ENCODE data around the gene PILRA. TPM values are rescaled to one million over a fixed set of nuclear protein-coding genes. Genes with fewer than 3 reads are reported as not detected.
"Not testable (repeated sequence)": the region's sequence is repeated elsewhere in the genome, so short reads cannot be mapped to it uniquely, and the experiment has no call there.

PILRA gene
- total RNA-seq, 2 experiments from 2014 or later: 0.68 TPM

GRCh38 chr7:100367251-100367620 lies 6.1 kb upstream of the PILRA start:
- peaks cover 3% of the 10 kb centered on the region for H3K9me3 Mint-ChIP-seq
- H3K36me3 Mint-ChIP-seq: peaks cover 48% of the 10 kb centered on the region
- H3K4me1 Mint-ChIP-seq: peaks cover 46% of the 10 kb centered on the region
- H3K4me3 Mint-ChIP-seq: no peak overlapping the region
- no peak for DNase-seq
- peak overlapping the region; percentile 45 for H3K27ac Mint-ChIP-seq
- no peaks in the 10 kb centered on the region for H3K27me3 Mint-ChIP-seq

GRCh38 chr7:100367676-100368613 lies 5.3 kb upstream of the PILRA start:
- Mint-ChIP-seq H3K36me3 (peaks cover 42% of the 10 kb centered on the region), H3K27ac (peak overlapping the region; percentile 45), H3K27me3 (no peaks in the 10 kb centered on the region), H3K4me3 (no peak overlapping the region), H3K9me3 (peaks cover 3% of the 10 kb centered on the region), H3K4me1 (peaks cover 50% of the 10 kb centered on the region)
- no peak for DNase-seq

- Mint-ChIP-seq H3K4me1 (peaks cover 50% of the 10 kb centered on the region), H3K27me3 (no peaks in the 10 kb centered on the region), H3K27ac (peak overlapping the region; percentile 55), H3K4me3 (no peak overlapping the region), H3K9me3 (peaks cover 2% of the 10 kb centered on the region), H3K36me3 (peaks cover 30% of the 10 kb centered on the region)
- no peak for DNase-seq
Measured at GRCh38 chr7:100369105-100369504, 4.2 kb upstream of the PILRA start.

- no peak overlapping the region for H3K4me3 Mint-ChIP-seq
- no peaks in the 10 kb centered on the region for H3K27me3 Mint-ChIP-seq
- H3K36me3 Mint-ChIP-seq: peaks cover 20% of the 10 kb centered on the region
- no peak for DNase-seq
- H3K27ac Mint-ChIP-seq: no peak overlapping the region
- peaks cover 49% of the 10 kb centered on the region for H3K4me1 Mint-ChIP-seq
- no peaks in the 10 kb centered on the region for H3K9me3 Mint-ChIP-seq
Measured at GRCh38 chr7:100370303-100370702, 3.0 kb upstream of the PILRA start.

GRCh38 chr7:100370746-100371145 lies 2.5 kb upstream of the PILRA start:
- no peak overlapping the region for H3K4me3 Mint-ChIP-seq
- no peaks in the 10 kb centered on the region for H3K9me3 Mint-ChIP-seq
- DNase-seq: no peak
- no peak overlapping the region for H3K27ac Mint-ChIP-seq
- H3K4me1 Mint-ChIP-seq: peaks cover 46% of the 10 kb centered on the region
- peaks cover 17% of the 10 kb centered on the region for H3K36me3 Mint-ChIP-seq
- H3K27me3 Mint-ChIP-seq: no peaks in the 10 kb centered on the region

- peaks cover 37% of the 10 kb centered on the region for H3K4me1 Mint-ChIP-seq
Measured at GRCh38 chr7:100371561-100372171, 1.6 kb upstream of the PILRA start.

GRCh38 chr7:100372256-100372655 lies 1.0 kb upstream of the PILRA start:
- H3K4me3 Mint-ChIP-seq: no peak overlapping the region
- H3K4me1 Mint-ChIP-seq: peaks cover 32% of the 10 kb centered on the region
- no peaks in the 10 kb centered on the region for H3K27me3 Mint-ChIP-seq
- no peak for DNase-seq
- peak overlapping the region; percentile 87 for H3K27ac Mint-ChIP-seq
- no peaks in the 10 kb centered on the region for H3K9me3 Mint-ChIP-seq
- H3K36me3 Mint-ChIP-seq: peaks cover 7% of the 10 kb centered on the region

More at GRCh38 chr7:100371561-100372171, 1.6 kb upstream of the PILRA start:
- no peak overlapping the region for H3K4me3 Mint-ChIP-seq
- no peaks in the 10 kb centered on the region for H3K27me3 Mint-ChIP-seq
- DNase-seq: no peak
- H3K9me3 Mint-ChIP-seq: no peaks in the 10 kb centered on the region
- H3K27ac Mint-ChIP-seq: peak overlapping the region; percentile 87
- H3K36me3 Mint-ChIP-seq: peaks cover 11% of the 10 kb centered on the region

GRCh38 chr7:100372694-100373093 lies 593 bp upstream of the PILRA start:
- peaks cover 5% of the 10 kb centered on the region for H3K36me3 Mint-ChIP-seq
- no peak for DNase-seq
- H3K4me3 Mint-ChIP-seq: no peak overlapping the region
- peaks cover 31% of the 10 kb centered on the region for H3K4me1 Mint-ChIP-seq
- H3K9me3 Mint-ChIP-seq: no peaks in the 10 kb centered on the region
- peak overlapping the region; percentile 87 for H3K27ac Mint-ChIP-seq
- H3K27me3 Mint-ChIP-seq: no peaks in the 10 kb centered on the region

- not testable (repeated sequence) for DNase-seq, H3K36me3 Mint-ChIP-seq, H3K9me3 Mint-ChIP-seq, H3K4me3 Mint-ChIP-seq, H3K27ac Mint-ChIP-seq, H3K27me3 Mint-ChIP-seq
- peaks cover 26% of the 10 kb centered on the region for H3K4me1 Mint-ChIP-seq
Measured at GRCh38 chr7:100373870-100374598, 747 bp downstream of the PILRA start.

GRCh38 chr7:100374601-100375000 lies 1.3 kb downstream of the PILRA start:
- DNase-seq: no peak
- Mint-ChIP-seq H3K27ac (peak overlapping the region; percentile 36), H3K36me3 (no peaks in the 10 kb centered on the region), H3K9me3 (no peaks in the 10 kb centered on the region), H3K4me3 (no peak overlapping the region), H3K4me1 (peaks cover 25% of the 10 kb centered on the region), H3K27me3 (no peaks in the 10 kb centered on the region)

GRCh38 chr7:100376066-100376465 lies 2.8 kb downstream of the PILRA start:
- H3K4me1 Mint-ChIP-seq: peaks cover 24% of the 10 kb centered on the region
- H3K36me3 Mint-ChIP-seq: no peaks in the 10 kb centered on the region
- H3K4me3 Mint-ChIP-seq: no peak overlapping the region
- no peak for DNase-seq
- no peaks in the 10 kb centered on the region for H3K27me3 Mint-ChIP-seq
- no peaks in the 10 kb centered on the region for H3K9me3 Mint-ChIP-seq
- H3K27ac Mint-ChIP-seq: no peak overlapping the region

GRCh38 chr7:100378114-100378755 lies 4.9 kb downstream of the PILRA start:
- DNase-seq: no peak
- Mint-ChIP-seq H3K4me1 (peaks cover 18% of the 10 kb centered on the region), H3K27ac (no peak overlapping the region), H3K36me3 (no peaks in the 10 kb centered on the region), H3K9me3 (no peaks in the 10 kb centered on the region), H3K4me3 (no peak overlapping the region), H3K27me3 (no peaks in the 10 kb centered on the region)

GRCh38 chr7:100380196-100380595 lies 6.9 kb downstream of the PILRA start:
- Mint-ChIP-seq H3K27ac (no peak overlapping the region), H3K4me1 (peaks cover 7% of the 10 kb centered on the region), H3K27me3 (no peaks in the 10 kb centered on the region), H3K9me3 (no peaks in the 10 kb centered on the region), H3K36me3 (no peaks in the 10 kb centered on the region), H3K4me3 (no peak overlapping the region)
- DNase-seq: no peak

- H3K9me3 Mint-ChIP-seq, H3K4me3 Mint-ChIP-seq, DNase-seq, H3K36me3 Mint-ChIP-seq, H3K4me1 Mint-ChIP-seq, H3K27ac Mint-ChIP-seq, H3K27me3 Mint-ChIP-seq: not testable (repeated sequence)
Measured at GRCh38 chr7:100381531-100382233, 8.4 kb downstream of the PILRA start.
